ENCODE results near the gene DOCK1. TPM values are rescaled to one million over a fixed set of nuclear protein-coding genes. Genes with fewer than 3 reads are reported as not detected.

Gene DOCK1
- total RNA-seq, 1 donor from 2014 or later = 74.8 TPM

GRCh38 chr10:127017541-127018297, 112.5 kb downstream of the DOCK1 start:
- H3K4me3 Mint-ChIP-seq = no peak overlapping the region
- peaks cover 7% of the 10 kb centered on the region for H3K36me3 Mint-ChIP-seq
- H3K27me3 Mint-ChIP-seq (ENCODE audit: low read depth) = no peaks in the 10 kb centered on the region
- no peaks in the 10 kb centered on the region for H3K9me3 Mint-ChIP-seq
- no peak overlapping the region for H3K27ac Mint-ChIP-seq
- TF ChIP-seq CTCF (IDR thresholded peaks at IDR 0.05; ENCODE audit: unreplicated experiment) = no peak
- peaks cover 9% of the 10 kb centered on the region for H3K4me1 Mint-ChIP-seq
- DNase-seq (ENCODE audit: low spot score in 2 of 2, unreplicated experiment in 2 of 2) = no peak

GRCh38 chr10:127018298-127018650, 113.0 kb downstream of the DOCK1 start:
- no peak for DNase-seq (ENCODE audit: low spot score in 2 of 2, unreplicated experiment in 2 of 2)
- no peaks in the 10 kb centered on the region for H3K9me3 Mint-ChIP-seq
- no peak overlapping the region for H3K27ac Mint-ChIP-seq
- peaks cover 11% of the 10 kb centered on the region for H3K36me3 Mint-ChIP-seq
- H3K27me3 Mint-ChIP-seq (ENCODE audit: low read depth) = no peaks in the 10 kb centered on the region
- no peak for TF ChIP-seq CTCF (IDR thresholded peaks at IDR 0.05; ENCODE audit: unreplicated experiment)
- H3K4me1 Mint-ChIP-seq = peaks cover 3% of the 10 kb centered on the region
- no peak overlapping the region for H3K4me3 Mint-ChIP-seq

GRCh38 chr10:127018766-127019165, 113.5 kb downstream of the DOCK1 start:
- no peak for TF ChIP-seq CTCF (IDR thresholded peaks at IDR 0.05; ENCODE audit: unreplicated experiment)
- Mint-ChIP-seq H3K27ac (no peak overlapping the region), H3K4me1 (no peaks in the 10 kb centered on the region), H3K36me3 (peaks cover 12% of the 10 kb centered on the region), H3K9me3 (no peaks in the 10 kb centered on the region), H3K27me3 (ENCODE audit: low read depth) (no peaks in the 10 kb centered on the region), H3K4me3 (no peak overlapping the region)
- DNase-seq (ENCODE audit: low spot score in 2 of 2, unreplicated experiment in 2 of 2) = no peak

- Mint-ChIP-seq H3K4me3 (no peak overlapping the region), H3K4me1 (no peaks in the 10 kb centered on the region), H3K27me3 (ENCODE audit: low read depth) (no peaks in the 10 kb centered on the region), H3K36me3 (peaks cover 20% of the 10 kb centered on the region), H3K27ac (no peak overlapping the region), H3K9me3 (no peaks in the 10 kb centered on the region)
- TF ChIP-seq CTCF (IDR thresholded peaks at IDR 0.05; ENCODE audit: unreplicated experiment) = no peak
- DNase-seq (ENCODE audit: low spot score in 2 of 2, unreplicated experiment in 2 of 2) = no peak
These were observed 115.0 kb downstream of the DOCK1 start for GRCh38 chr10:127020260-127020659.

- Mint-ChIP-seq H3K36me3 (peaks cover 29% of the 10 kb centered on the region), H3K4me3 (no peak overlapping the region), H3K9me3 (no peaks in the 10 kb centered on the region), H3K27ac (no peak overlapping the region), H3K27me3 (ENCODE audit: low read depth) (no peaks in the 10 kb centered on the region), H3K4me1 (no peaks in the 10 kb centered on the region)
- TF ChIP-seq CTCF (IDR thresholded peaks at IDR 0.05; ENCODE audit: unreplicated experiment) = no peak
- no peak for DNase-seq (ENCODE audit: low spot score in 2 of 2, unreplicated experiment in 2 of 2)
These were observed 116.6 kb downstream of the DOCK1 start for GRCh38 chr10:127021801-127022200.

All from mesothelial cell of epicardium (in vitro differentiated cells).